NT2/D1 (cell line): Measurements from ENCODE around the gene DHPS.

Source experiments
- SUZ12 ChIP-seq: IDR thresholded peaks from 2 replicates; pipeline ENCODE4 v1.6.1; 2011; ENCODE audit not compliant: insufficient read length, insufficient read depth; ENCODE audit errors: extremely low read depth
- YY1 ChIP-seq: IDR thresholded peaks from 2 replicates; pipeline ENCODE4 v1.6.1; 2011; ENCODE audit not compliant: insufficient read length, insufficient read depth
- ZNF274 ChIP-seq: IDR thresholded peaks from 2 replicates; pipeline ENCODE4 v1.6.1; 2011; ENCODE audit warnings: mild to moderate bottlenecking, low read depth, low read length

DNA sequence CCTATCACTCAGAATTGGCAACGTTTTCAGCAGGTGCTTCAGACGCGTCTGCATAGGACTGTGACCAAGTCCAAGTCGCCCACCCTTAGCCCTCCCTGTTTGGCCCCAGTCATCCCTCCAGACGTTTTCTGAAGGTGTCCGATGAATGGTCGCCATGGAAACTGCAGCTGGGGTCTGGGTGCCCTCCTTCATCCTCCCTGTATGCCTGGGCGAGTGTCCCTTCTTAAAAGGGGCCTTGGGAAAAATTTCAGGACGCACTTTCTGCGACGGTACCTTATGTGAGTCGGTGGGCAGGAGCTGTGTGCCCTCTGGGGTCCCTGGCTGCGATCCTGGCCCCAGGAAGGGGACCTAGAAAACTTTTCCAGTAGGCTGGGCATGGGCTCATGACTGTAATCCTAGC lies 40.2 kb downstream of the DHPS start:
- TF ChIP-seq SUZ12 (no peak), YY1 (no peak), ZNF274 (no peak)
